ENCODE measurements around the gene PELI2.

- TF ChIP-seq POLR2A (IDR thresholded peaks at IDR 0.05; ENCODE audit: low read length) (no peak), GATA1 (IDR thresholded peaks at IDR 0.05; ENCODE audit: low read depth, low read length) (no peak)
Measured at GRCh38 chr14:56237398-56237797, 119.2 kb downstream of the PELI2 start.
